ENCODE results near the gene ANXA7. TPM values are rescaled to one million over a fixed set of nuclear protein-coding genes. Genes with fewer than 3 reads are reported as not detected.

Gene ANXA7
- total and polyA plus RNA-seq, 12 donors, result 33.4 to 163 (median 143) TPM

GRCh38 chr10:73456187-73456890 lies 42.5 kb upstream of the ANXA7 start:
- Histone ChIP-seq H3K4me3 (no peak overlapping the region), H3K4me1 (peaks cover 0 to 9% (median 0%) of the 10 kb centered on the region in 9 donors), H3K9me3 (no peaks in the 10 kb centered on the region), H3K36me3 (peaks cover 0 to 90% (median 15%) of the 10 kb centered on the region in 9 donors), H3K27ac (no peak overlapping the region), H3K27me3 (no peaks in the 10 kb centered on the region)
- no peak for TF ChIP-seq CTCF (IDR thresholded peaks at IDR 0.05)
- 94 to 95% methylated on average over 2 of the region's 2 CpGs for WGBS, 2 donors
- ATAC-seq, result peak in 1 of 8 donors; percentile 47
- no peak for DNase-seq
- intact Hi-C loops (cut with DNase I), result no loop called here

- Histone ChIP-seq H3K4me3 (no peak overlapping the region), H3K27me3 (no peaks in the 10 kb centered on the region), H3K9me3 (no peaks in the 10 kb centered on the region), H3K4me1 (peaks cover 0 to 23% (median 1%) of the 10 kb centered on the region in 9 donors), H3K27ac (peak overlapping the region in 3 of 10 donors; percentile 1 to 45 (median 17)), H3K36me3 (peaks cover 0 to 75% (median 32%) of the 10 kb centered on the region in 9 donors)
- ATAC-seq, result no peak
- 84 to 85% methylated on average over 1 of the region's 1 CpG for WGBS, 2 donors
- TF ChIP-seq CTCF (IDR thresholded peaks at IDR 0.05), result no peak
- intact Hi-C loops (cut with DNase I), result no loop called here
- no peak for DNase-seq
Observed at GRCh38 chr10:73449113-73449512, 35.3 kb upstream of the ANXA7 start.

GRCh38 chr10:73448384-73448783 lies 34.5 kb upstream of the ANXA7 start:
- Histone ChIP-seq H3K27me3 (no peaks in the 10 kb centered on the region), H3K9me3 (no peaks in the 10 kb centered on the region), H3K36me3 (peaks cover 0 to 75% (median 27%) of the 10 kb centered on the region in 9 donors), H3K27ac (peak overlapping the region in 3 of 10 donors; percentile 1 to 45 (median 17)), H3K4me1 (peaks cover 0 to 29% (median 4%) of the 10 kb centered on the region in 9 donors), H3K4me3 (no peak overlapping the region)
- DNase-seq (no peak), ATAC-seq (peak in 3 of 8 donors; percentile 64 to 80 (median 79))
- 44 to 53% methylated on average over 1 of the region's 1 CpG for WGBS, 2 donors
- no peak for TF ChIP-seq CTCF (IDR thresholded peaks at IDR 0.05)
- intact Hi-C loops (cut with DNase I), result no loop called here

- no peak overlapping the region for H3K27ac ChIP-seq
- intact Hi-C loops (cut with DNase I), result no loop called here
- H3K4me3 ChIP-seq, result no peak overlapping the region
- no peaks in the 10 kb centered on the region for H3K27me3 ChIP-seq
- H3K4me1 ChIP-seq, result peaks cover 0 to 37% (median 4%) of the 10 kb centered on the region in 9 donors
- H3K9me3 ChIP-seq, result no peaks in the 10 kb centered on the region
- DNase-seq, result no peak
- TF ChIP-seq CTCF (IDR thresholded peaks at IDR 0.05), result no peak
- no peak for ATAC-seq
- H3K36me3 ChIP-seq, result peaks cover 0 to 73% (median 26%) of the 10 kb centered on the region in 9 donors
Observed at GRCh38 chr10:73446926-73447325, 33.1 kb upstream of the ANXA7 start.
